SK-N-SH (cell line): Measurements from ENCODE around the gene SP7. TPM values are rescaled to one million over a fixed set of nuclear protein-coding genes. Genes with fewer than 3 reads are reported as not detected.

Experiments used
- CTCF ChIA-PET: fragments of 300-600, 350-600 bp; formaldehyde crosslinking; extraction: SDS; loops from one replicate; lab custom pipeline; 2021; lab: Yijun Ruan, JAX
- POLR2A ChIA-PET: fragments of 350-600 bp; sonication (Branson Sonifier 250); formaldehyde crosslinking; extraction: SDS; loops from one replicate; lab custom pipeline; 2020; ENCODE audit warnings: antibody characterized with exemption, inconsistent platforms; lab: Yijun Ruan, JAX
- DNase-seq: peaks from one replicate; pipeline ENCODE4 v3.0.0; 2012
- H2AFZ ChIP-seq: fragments of 200-600 bp; sonication (generic); 2 replicates; pipeline ENCODE4 v1.8.1; 2016; ENCODE audit warnings: antibody characterized with exemption, mild to moderate bottlenecking, low read depth
- H3F3A ChIP-seq: fragments of 200-600 bp; sonication (generic); replicated peaks from 2 replicates; pipeline ENCODE3; 2016; ENCODE audit warnings: antibody characterized with exemption, mild to moderate bottlenecking; ENCODE audit not compliant: insufficient read depth
- H3K27ac ChIP-seq, 2 experiments: fragments of 200-500 bp in 1 of 2; fragments of 200-600 bp in 1 of 2; sonication (Bioruptor generic) in 1 of 2; sonication (generic), shearing (Covaris generic) in 1 of 2; 2 replicates each; pipeline versions ENCODE4 v1.5.1 to v1.6.1; 2014 to 2016; ENCODE audit warnings: low read depth in 2 of 2, inconsistent platforms in 1 of 2, low read length in 1 of 2, mild to moderate bottlenecking in 1 of 2, mixed read lengths in 1 of 2
- H3K27me3 ChIP-seq: fragments of 200-600 bp; sonication (generic), shearing (Covaris generic); 2 replicates; pipeline ENCODE4 v1.6.1; 2016; ENCODE audit warnings: mixed run types; ENCODE audit not compliant: insufficient read depth
- H3K36me3 ChIP-seq, 2 experiments: fragments of 200-500 bp in 1 of 2; fragments of 200-600 bp in 1 of 2; sonication (Bioruptor generic) in 1 of 2; sonication (generic) in 1 of 2; replicated peaks in 1 of 2; 2 replicates each; pipeline versions ENCODE3 to v1.5.1; 2014 to 2016; ENCODE audit warnings: low read length in 1 of 2, mild to moderate bottlenecking in 1 of 2; ENCODE audit not compliant: insufficient read depth in 2 of 2, control insufficient read depth in 1 of 2
- H3K4me1 ChIP-seq, 2 experiments: fragments of 200-500 bp in 1 of 2; fragments of 200-600 bp in 1 of 2; sonication (Bioruptor generic) in 1 of 2; sonication (generic), shearing (Covaris generic) in 1 of 2; 2 replicates each; pipeline versions ENCODE4 v1.5.1 to v1.6.1; 2014 to 2016; ENCODE audit warnings: low read depth in 1 of 2, low read length in 1 of 2, mixed run types in 1 of 2; ENCODE audit not compliant: insufficient read depth in 2 of 2, control insufficient read depth in 1 of 2
- H3K4me2 ChIP-seq: fragments of 200-600 bp; sonication (generic), shearing (Covaris generic); 2 replicates; pipeline ENCODE4 v1.6.1; 2017; ENCODE audit warnings: mixed run types
- H3K4me3 ChIP-seq, 2 experiments: fragments of 200-500 bp in 1 of 2; fragments of 200-600 bp in 1 of 2; sonication (Bioruptor generic) in 1 of 2; sonication (generic), shearing (Covaris generic) in 1 of 2; 2 replicates each; pipeline versions ENCODE4 v1.5.1 to v1.8.1; 2014 to 2016; ENCODE audit warnings: low read depth in 2 of 2, inconsistent platforms in 1 of 2, low read length in 1 of 2, mild to moderate bottlenecking in 1 of 2, mixed read lengths in 1 of 2, moderate library complexity in 1 of 2
- H3K79me2 ChIP-seq: fragments of 200-600 bp; sonication (generic); 2 replicates; pipeline ENCODE4 v1.8.1; 2017; ENCODE audit warnings: mild to moderate bottlenecking; ENCODE audit not compliant: insufficient read depth
- H3K9ac ChIP-seq: fragments of 200-600 bp; sonication (generic); 2 replicates; pipeline ENCODE4 v1.6.1; 2017; ENCODE audit warnings: mixed run types
- H3K9me2 ChIP-seq: fragments of 200-600 bp; sonication (generic); 2 replicates; pipeline ENCODE4 v1.6.1; 2017; ENCODE audit warnings: mixed run types
- H3K9me3 ChIP-seq: fragments of 200-600 bp; sonication (generic); 2 replicates; pipeline ENCODE4 v1.6.1; 2017; ENCODE audit warnings: mixed run types, mild to moderate bottlenecking, moderate library complexity
- H4K20me1 ChIP-seq: fragments of 200-600 bp; sonication (generic); 2 replicates; pipeline ENCODE4 v1.6.1; 2017; ENCODE audit warnings: mild to moderate bottlenecking, mixed run types; ENCODE audit not compliant: insufficient read depth
- CHD2 ChIP-seq: fragments of 150-350 bp; IDR thresholded peaks from 2 replicates; pipeline ENCODE4 v1.6.1; 2018; ENCODE audit warnings: low read length; ENCODE audit not compliant: partially characterized antibody
- ELF1 ChIP-seq: IDR thresholded peaks from 2 replicates; pipeline ENCODE4 v1.4.0; 2012
- EP300 ChIP-seq, 2 experiments: IDR thresholded peaks; 2 replicates each; pipeline versions ENCODE4 v1.4.0 to v1.6.1; 2012; ENCODE audit warnings: borderline replicate concordance in 1 of 2, low read depth in 1 of 2, low read length in 1 of 2
- EZH2phosphoT487 ChIP-seq: fragments of 200-600 bp; sonication (generic); IDR thresholded peaks from 2 replicates; pipeline ENCODE4 v1.6.1; 2017; ENCODE audit warnings: low read depth, mixed run types, mild to moderate bottlenecking, antibody characterized with exemption, moderate library complexity, borderline replicate concordance
- FOSL2 ChIP-seq: IDR thresholded peaks from 2 replicates; pipeline ENCODE4 v1.4.0; 2012; ENCODE audit warnings: low read depth, mild to moderate bottlenecking, moderate library complexity, borderline replicate concordance
- FOXM1 ChIP-seq: IDR thresholded peaks from 2 replicates; pipeline ENCODE4 v1.4.0; 2012; ENCODE audit warnings: low read depth, mild to moderate bottlenecking
- GABPA ChIP-seq: IDR thresholded peaks from 2 replicates; pipeline ENCODE4 v1.4.0; 2012; ENCODE audit warnings: low read depth, mild to moderate bottlenecking
- GATA2 ChIP-seq: sonication (generic); formaldehyde crosslinking; IDR thresholded peaks from 2 replicates; pipeline ENCODE4 v1.5.0; 2020; ENCODE audit warnings: mild to moderate bottlenecking, missing genetic modification reagents
- IRF3 ChIP-seq: fragments of 150-350 bp; IDR thresholded peaks from 2 replicates; pipeline ENCODE4 v1.6.1; 2016; ENCODE audit warnings: mild to moderate bottlenecking, low read depth, low read length
- JUND ChIP-seq: IDR thresholded peaks from 2 replicates; pipeline ENCODE4 v1.4.0; 2012
- MEF2A ChIP-seq: IDR thresholded peaks from 2 replicates; pipeline ENCODE4 v1.4.0; 2012; ENCODE audit warnings: low read depth, borderline replicate concordance
- MXI1 ChIP-seq: IDR thresholded peaks from 2 replicates; pipeline ENCODE4 v1.6.1; 2012; ENCODE audit warnings: mild to moderate bottlenecking, low read depth, low read length, improper control_type of control experiment
- NFIC ChIP-seq: IDR thresholded peaks from 2 replicates; pipeline ENCODE4 v1.4.0; 2012; ENCODE audit warnings: borderline replicate concordance
- NRF1 ChIP-seq: IDR thresholded peaks from 2 replicates; pipeline ENCODE4 v1.6.1; 2012; ENCODE audit warnings: low read depth, mild to moderate bottlenecking, low read length
- RAD21 ChIP-seq: IDR thresholded peaks from 2 replicates; pipeline ENCODE4 v1.6.1; 2012; ENCODE audit warnings: mild to moderate bottlenecking, low read length
- RCOR1 ChIP-seq: fragments of 150-350 bp; IDR thresholded peaks from 2 replicates; pipeline ENCODE4 v1.6.1; 2017; ENCODE audit warnings: antibody characterized with exemption, low read length
- RFX5 ChIP-seq: IDR thresholded peaks from 2 replicates; pipeline ENCODE4 v1.6.1; 2012; ENCODE audit warnings: mild to moderate bottlenecking, improper control_type of control experiment, low read length
- RXRA ChIP-seq: IDR thresholded peaks from 2 replicates; pipeline ENCODE4 v1.4.0; 2012; ENCODE audit warnings: low read depth, mild to moderate bottlenecking, borderline replicate concordance
- SIN3A ChIP-seq: IDR thresholded peaks from 2 replicates; pipeline ENCODE4 v1.6.1; 2012; ENCODE audit warnings: low read depth, mild to moderate bottlenecking, low read length, moderate library complexity, borderline replicate concordance
- SMC3 ChIP-seq: IDR thresholded peaks from 2 replicates; pipeline ENCODE4 v1.6.1; 2012; ENCODE audit warnings: low read depth, low read length, improper control_type of control experiment
- TCF12 ChIP-seq: IDR thresholded peaks from 2 replicates; pipeline ENCODE4 v1.4.0; 2012
- TEAD4 ChIP-seq: IDR thresholded peaks from 2 replicates; pipeline ENCODE4 v1.4.0; 2012; ENCODE audit warnings: mild to moderate bottlenecking, borderline replicate concordance; ENCODE audit not compliant: insufficient read depth
- YY1 ChIP-seq: IDR thresholded peaks from 2 replicates; pipeline ENCODE4 v1.4.0; 2012; ENCODE audit warnings: low read depth, mild to moderate bottlenecking
- WGBS: methylation state at CpG from one replicate; pipeline ENCODE4 v1.1.6; 2017; ENCODE audit warnings: low lambda C conversion rate; 5-methylcytosine and 5-hydroxymethylcytosine counted together
- polyA plus RNA-seq, 3 experiments: library from polyadenylated mRNA; depleted of rRNA; stranded (reverse); fragments of >200 nt; gene quantifications; 2 replicates each; pipeline ENCODE4 v1.2.3, GENCODE V29; 2012
- TF ChIP-seq, protein P1 (sequence below): IDR thresholded peaks from 2 replicates; pipeline ENCODE4 v1.6.1; 2012; ENCODE audit warnings: mild to moderate bottlenecking, low read depth, low read length, moderate library complexity
- TF ChIP-seq, protein P2 (sequence below): IDR thresholded peaks from 2 replicates; pipeline ENCODE4; 2012
- TF ChIP-seq, protein P3 (sequence below): fragments of 200-600 bp; sonication (generic); IDR thresholded peaks from 2 replicates; pipeline ENCODE4 v1.6.1; 2017; ENCODE audit warnings: antibody characterized with exemption, mild to moderate bottlenecking, moderate library complexity

The SP7 gene
- polyA plus RNA-seq, 1 of the 3 experiments (the other 2 are of a cell fraction): not detected

GRCh38 chr12:53295070-53295890, 40.9 kb downstream of the SP7 start, which contains the start of gene PFDN5:
Gene PFDN5, plus strand, starts transcription at chr12:53295542. Its CDS starts 26 bp downstream, at chr12:53295568.
- Histone ChIP-seq H3K9me3 (no peaks in the 10 kb centered on the region), H2AFZ (peak within 1 kb of the TSS; percentile 73), H3K4me3 (peak within 1 kb of the TSS; percentile 83 to 91), H3K4me1 (peaks cover 11 to 17% of the 10 kb centered on the region in 2 experiments), H3F3A (peaks cover 43% of the 10 kb centered on the region), H4K20me1 (no peaks in the 10 kb centered on the region), H3K36me3 (peaks cover 8 to 20% of the 10 kb centered on the region in 2 experiments), H3K4me2 (peak within 1 kb of the TSS; percentile 82), H3K9me2 (no peaks in the 10 kb centered on the region), H3K27me3 (no peaks in the 10 kb centered on the region), H3K27ac (peak within 1 kb of the TSS; percentile 88 to 96), H3K79me2 (peaks cover 37% of the 10 kb centered on the region), H3K9ac (peak within 1 kb of the TSS; percentile 93)
- WGBS: 6% methylated on average over 39 of the region's 42 CpGs
- POLR2A ChIA-PET: interaction anchor here (0.5 to 1.4 kb wide), 9 partner anchors 14 to 115 kb away, joined by 3 to 15 read pairs (median 4); partner anchors contain the start of genes AAAS, CSAD and ZNF740
- CTCF ChIA-PET: interaction anchor here (0.5 to 19.2 kb wide), 11 partner anchors 8 to 289 kb away, joined by 3 to 363 read pairs (median 4); partner anchors contain the start of genes AAAS and ESPL1
- DNase-seq: peak; percentile 88
- peak; percentile 84 for TF ChIP-seq GABPA
- TF ChIP-seq YY1: peak; percentile 94
- no peak for TF ChIP-seq RXRA
- TF ChIP-seq MXI1: peak; percentile 97
- TF ChIP-seq, protein P1, sequence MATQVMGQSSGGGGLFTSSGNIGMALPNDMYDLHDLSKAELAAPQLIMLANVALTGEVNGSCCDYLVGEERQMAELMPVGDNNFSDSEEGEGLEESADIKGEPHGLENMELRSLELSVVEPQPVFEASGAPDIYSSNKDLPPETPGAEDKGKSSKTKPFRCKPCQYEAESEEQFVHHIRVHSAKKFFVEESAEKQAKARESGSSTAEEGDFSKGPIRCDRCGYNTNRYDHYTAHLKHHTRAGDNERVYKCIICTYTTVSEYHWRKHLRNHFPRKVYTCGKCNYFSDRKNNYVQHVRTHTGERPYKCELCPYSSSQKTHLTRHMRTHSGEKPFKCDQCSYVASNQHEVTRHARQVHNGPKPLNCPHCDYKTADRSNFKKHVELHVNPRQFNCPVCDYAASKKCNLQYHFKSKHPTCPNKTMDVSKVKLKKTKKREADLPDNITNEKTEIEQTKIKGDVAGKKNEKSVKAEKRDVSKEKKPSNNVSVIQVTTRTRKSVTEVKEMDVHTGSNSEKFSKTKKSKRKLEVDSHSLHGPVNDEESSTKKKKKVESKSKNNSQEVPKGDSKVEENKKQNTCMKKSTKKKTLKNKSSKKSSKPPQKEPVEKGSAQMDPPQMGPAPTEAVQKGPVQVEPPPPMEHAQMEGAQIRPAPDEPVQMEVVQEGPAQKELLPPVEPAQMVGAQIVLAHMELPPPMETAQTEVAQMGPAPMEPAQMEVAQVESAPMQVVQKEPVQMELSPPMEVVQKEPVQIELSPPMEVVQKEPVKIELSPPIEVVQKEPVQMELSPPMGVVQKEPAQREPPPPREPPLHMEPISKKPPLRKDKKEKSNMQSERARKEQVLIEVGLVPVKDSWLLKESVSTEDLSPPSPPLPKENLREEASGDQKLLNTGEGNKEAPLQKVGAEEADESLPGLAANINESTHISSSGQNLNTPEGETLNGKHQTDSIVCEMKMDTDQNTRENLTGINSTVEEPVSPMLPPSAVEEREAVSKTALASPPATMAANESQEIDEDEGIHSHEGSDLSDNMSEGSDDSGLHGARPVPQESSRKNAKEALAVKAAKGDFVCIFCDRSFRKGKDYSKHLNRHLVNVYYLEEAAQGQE: peak; percentile 63; the same call in 1 of the 2 replicates
- no peak for TF ChIP-seq RFX5
- TF ChIP-seq EZH2phosphoT487: no peak
- TF ChIP-seq NRF1: peak; percentile 43
- TF ChIP-seq ELF1: peak; percentile 86
- TF ChIP-seq, protein P2, sequence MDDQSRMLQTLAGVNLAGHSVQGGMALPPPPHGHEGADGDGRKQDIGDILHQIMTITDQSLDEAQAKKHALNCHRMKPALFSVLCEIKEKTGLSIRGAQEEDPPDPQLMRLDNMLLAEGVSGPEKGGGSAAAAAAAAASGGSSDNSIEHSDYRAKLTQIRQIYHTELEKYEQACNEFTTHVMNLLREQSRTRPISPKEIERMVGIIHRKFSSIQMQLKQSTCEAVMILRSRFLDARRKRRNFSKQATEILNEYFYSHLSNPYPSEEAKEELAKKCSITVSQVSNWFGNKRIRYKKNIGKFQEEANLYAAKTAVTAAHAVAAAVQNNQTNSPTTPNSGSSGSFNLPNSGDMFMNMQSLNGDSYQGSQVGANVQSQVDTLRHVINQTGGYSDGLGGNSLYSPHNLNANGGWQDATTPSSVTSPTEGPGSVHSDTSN: no peak
- TF ChIP-seq CHD2: peak; percentile 66
- TF ChIP-seq MEF2A: no peak
- no peak; a peak in 1 of 4 replicates for TF ChIP-seq EP300 (IDR thresholded peaks at IDR 0.05; ENCODE audit: borderline replicate concordance in 1 of 2, low read depth in 1 of 2, low read length in 1 of 2)
- TF ChIP-seq RCOR1: peak; percentile 27; the same call in 1 of the 2 replicates
- TF ChIP-seq SIN3A: peak; percentile 92; the same call in 1 of the 2 replicates
- TF ChIP-seq FOSL2: no peak
- TF ChIP-seq, protein P3, sequence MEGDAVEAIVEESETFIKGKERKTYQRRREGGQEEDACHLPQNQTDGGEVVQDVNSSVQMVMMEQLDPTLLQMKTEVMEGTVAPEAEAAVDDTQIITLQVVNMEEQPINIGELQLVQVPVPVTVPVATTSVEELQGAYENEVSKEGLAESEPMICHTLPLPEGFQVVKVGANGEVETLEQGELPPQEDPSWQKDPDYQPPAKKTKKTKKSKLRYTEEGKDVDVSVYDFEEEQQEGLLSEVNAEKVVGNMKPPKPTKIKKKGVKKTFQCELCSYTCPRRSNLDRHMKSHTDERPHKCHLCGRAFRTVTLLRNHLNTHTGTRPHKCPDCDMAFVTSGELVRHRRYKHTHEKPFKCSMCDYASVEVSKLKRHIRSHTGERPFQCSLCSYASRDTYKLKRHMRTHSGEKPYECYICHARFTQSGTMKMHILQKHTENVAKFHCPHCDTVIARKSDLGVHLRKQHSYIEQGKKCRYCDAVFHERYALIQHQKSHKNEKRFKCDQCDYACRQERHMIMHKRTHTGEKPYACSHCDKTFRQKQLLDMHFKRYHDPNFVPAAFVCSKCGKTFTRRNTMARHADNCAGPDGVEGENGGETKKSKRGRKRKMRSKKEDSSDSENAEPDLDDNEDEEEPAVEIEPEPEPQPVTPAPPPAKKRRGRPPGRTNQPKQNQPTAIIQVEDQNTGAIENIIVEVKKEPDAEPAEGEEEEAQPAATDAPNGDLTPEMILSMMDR: no peak
- no peak for TF ChIP-seq GATA2 (CRISPR knock-in tag)
- no peak for TF ChIP-seq FOXM1
- TF ChIP-seq NFIC: no peak
- TF ChIP-seq TEAD4: no peak
- TF ChIP-seq SMC3: no peak
- 0 out of 2 replicates have a peak, but pooled peaks have one; percentile 1 for TF ChIP-seq RAD21
- TF ChIP-seq IRF3: no peak; the same call in 1 of the 2 replicates
- no peak for TF ChIP-seq TCF12
- TF ChIP-seq JUND: no peak
